Esophagus squamous epithelium (tissue), 5 donors: ENCODE data around the gene TMEM165. TPM values are rescaled to one million over a fixed set of nuclear protein-coding genes. Genes with fewer than 3 reads are reported as not detected.

Experiments
- DNase-seq: peaks from one replicate; lab custom pipeline; 2025; lab: John Stamatoyannopoulos, UW
- H3K27ac ChIP-seq, 4 donors: fragments of 200-600 bp; sonication (generic); one replicate each; pipeline ENCODE4 v1.5.1; 2016 to 2019; ENCODE audit warnings: mild to moderate bottlenecking in 1 of 4
- H3K27me3 ChIP-seq, 4 donors: fragments of 200-600 bp; sonication (generic); 1 replicate in 3 of 4; 2 replicates in 1 of 4; pipeline versions ENCODE4 v1.5.1 to v1.6.0; 2017 to 2021; ENCODE audit warnings: antibody characterized with exemption in 1 of 4
- H3K36me3 ChIP-seq, 3 donors: fragments of 200-600 bp; sonication (generic); one replicate each; pipeline ENCODE4 v1.5.1; 2016 to 2019
- H3K4me1 ChIP-seq, 3 donors: fragments of 200-600 bp; sonication (generic); one replicate each; pipeline ENCODE4 v1.5.1; 2017 to 2019
- H3K4me3 ChIP-seq, 4 donors: fragments of 200-600 bp; sonication (generic); 1 replicate in 3 of 4; 2 replicates in 1 of 4; pipeline ENCODE4 v1.5.1; 2016 to 2019; ENCODE audit warnings: mild to moderate bottlenecking in 2 of 4, moderate library complexity in 1 of 4
- H3K9me3 ChIP-seq, 3 donors: fragments of 200-600 bp; sonication (generic); one replicate each; pipeline ENCODE4 v1.5.1; 2016 to 2019
- CTCF ChIP-seq, 6 experiments: fragments of 450-650 bp in 4 of 6; fragments of 200-600 bp in 2 of 6; sonication (generic) in 2 of 6; IDR thresholded peaks; one replicate each; pipeline ENCODE4 v1.5.1; 2016 to 2019; ENCODE audit warnings: antibody characterized with exemption in 6 of 6, mild to moderate bottlenecking in 4 of 6, moderate library complexity in 4 of 6
- POLR2A ChIP-seq, 4 donors: fragments of 450-650 bp; IDR thresholded peaks; one replicate each; pipeline ENCODE4 v1.6.1; 2017; ENCODE audit warnings: antibody characterized with exemption in 4 of 4, mild to moderate bottlenecking in 4 of 4, moderate library complexity in 3 of 4
- WGBS, 2 donors: methylation state at CpG; one replicate each; pipeline ENCODE4 v1.1.5; 2018; 5-methylcytosine and 5-hydroxymethylcytosine counted together
- intact Hi-C: fragments of 100-400 bp; cut with DNase I; formaldehyde crosslinking; loops from one replicate; pipeline ENCODE4 v1.15.0; 2022
- total RNA-seq, 4 donors: library from RNA; depleted of rRNA; stranded (reverse); fragments of >200 nt; gene quantifications; one replicate each; pipeline ENCODE4 v1.1.0, GENCODE V29; 2016
- donor health status: DM: yes; HTN: yes; CAD: no.

Gene TMEM165
- total RNA-seq, 4 donors from 2014 or later: 136 to 276 (median 179) TPM

- DNase-seq: no peak
- Histone ChIP-seq H3K4me1 (no peaks in the 10 kb centered on the region), H3K27ac (no peak overlapping the region), H3K27me3 (no peaks in the 10 kb centered on the region), H3K4me3 (no peak overlapping the region), H3K9me3 (no peaks in the 10 kb centered on the region), H3K36me3 (peaks cover 4 to 96% (median 16%) of the 10 kb centered on the region in 3 donors)
- no peak for TF ChIP-seq POLR2A (IDR thresholded peaks at IDR 0.05)
- TF ChIP-seq CTCF (IDR thresholded peaks at IDR 0.05): peak in 2 of 6 experiments; percentile 24 to 42
- WGBS, 2 donors: 32 to 55% methylated on average over 3 of the region's 3 CpGs
- intact Hi-C loops: no loop called here
Observed at GRCh38 chr4:55435141-55435841, 39.5 kb downstream of the TMEM165 start.

GRCh38 chr4:55437356-55437796 is 41.6 kb downstream of the TMEM165 start:
- TF ChIP-seq POLR2A (IDR thresholded peaks at IDR 0.05) (no peak), CTCF (IDR thresholded peaks at IDR 0.05) (no peak)
- peaks cover 0 to 5% (median 0%) of the 10 kb centered on the region in 3 donors for H3K4me1 ChIP-seq
- H3K9me3 ChIP-seq: no peaks in the 10 kb centered on the region
- H3K4me3 ChIP-seq: no peak overlapping the region
- no peak for DNase-seq
- 78 to 87% methylated on average over 5 of the region's 5 CpGs for whole genome bisulfite sequencing, 2 donors
- intact Hi-C loops: no loop called here
- H3K36me3 ChIP-seq: peaks cover 0 to 98% (median 10%) of the 10 kb centered on the region in 3 donors
- H3K27ac ChIP-seq: no peak overlapping the region
- no peaks in the 10 kb centered on the region for H3K27me3 ChIP-seq

- 84 to 86% methylated on average over 3 of the region's 3 CpGs for WGBS, 2 donors
- DNase-seq: no peak
- H3K4me3 ChIP-seq: no peak overlapping the region
- no peaks in the 10 kb centered on the region for H3K27me3 ChIP-seq
- H3K4me1 ChIP-seq: peaks cover 0 to 5% (median 0%) of the 10 kb centered on the region in 3 donors
- peaks cover 0 to 98% (median 10%) of the 10 kb centered on the region in 3 donors for H3K36me3 ChIP-seq
- no peak overlapping the region for H3K27ac ChIP-seq
- intact Hi-C loops: no loop called here
- no peak for TF ChIP-seq POLR2A (IDR thresholded peaks at IDR 0.05)
- TF ChIP-seq CTCF (IDR thresholded peaks at IDR 0.05): no peak
- no peaks in the 10 kb centered on the region for H3K9me3 ChIP-seq
Observed at GRCh38 chr4:55437823-55438222, 42.1 kb downstream of the TMEM165 start.

- no peak for DNase-seq
- intact Hi-C loops: no loop called here
- 91 to 100% methylated on average over 2 of the region's 2 CpGs for WGBS, 2 donors
- Histone ChIP-seq H3K9me3 (no peaks in the 10 kb centered on the region), H3K27ac (no peak overlapping the region), H3K4me3 (no peak overlapping the region), H3K27me3 (no peaks in the 10 kb centered on the region), H3K36me3 (peaks cover 0 to 98% (median 14%) of the 10 kb centered on the region in 3 donors), H3K4me1 (peaks cover 0 to 5% (median 0%) of the 10 kb centered on the region in 3 donors)
- no peak for TF ChIP-seq CTCF (IDR thresholded peaks at IDR 0.05)
- TF ChIP-seq POLR2A (IDR thresholded peaks at IDR 0.05): no peak
Observed at GRCh38 chr4:55438314-55438713, 42.6 kb downstream of the TMEM165 start.

- TF ChIP-seq CTCF (IDR thresholded peaks at IDR 0.05) (no peak), POLR2A (IDR thresholded peaks at IDR 0.05) (no peak)
- no peak for DNase-seq
- H3K9me3 ChIP-seq: no peaks in the 10 kb centered on the region
- H3K36me3 ChIP-seq: peaks cover 0 to 98% (median 8%) of the 10 kb centered on the region in 3 donors
- intact Hi-C loops: no loop called here
- H3K27me3 ChIP-seq: no peaks in the 10 kb centered on the region
- no peak overlapping the region for H3K4me3 ChIP-seq
- H3K27ac ChIP-seq: no peak overlapping the region
- peaks cover 0 to 5% (median 0%) of the 10 kb centered on the region in 3 donors for H3K4me1 ChIP-seq
Observed at GRCh38 chr4:55439023-55439422, 43.3 kb downstream of the TMEM165 start.
